HG02943 (cell line): ENCODE data around the gene SMAP1.
"Not testable (repeated sequence)": the region's sequence is repeated elsewhere in the genome, so short reads cannot be mapped to it uniquely, and the experiment has no call there.

ENCODE experiments used
- ATAC-seq: cut with Tn5 transposase; IDR thresholded peaks from one replicate; pipeline ENCODE4 v1.9.1; 2021; ENCODE audit warnings: mild to moderate bottlenecking, low read depth, moderate library complexity; ENCODE audit not compliant: unreplicated experiment

Gene SMAP1

DNA sequence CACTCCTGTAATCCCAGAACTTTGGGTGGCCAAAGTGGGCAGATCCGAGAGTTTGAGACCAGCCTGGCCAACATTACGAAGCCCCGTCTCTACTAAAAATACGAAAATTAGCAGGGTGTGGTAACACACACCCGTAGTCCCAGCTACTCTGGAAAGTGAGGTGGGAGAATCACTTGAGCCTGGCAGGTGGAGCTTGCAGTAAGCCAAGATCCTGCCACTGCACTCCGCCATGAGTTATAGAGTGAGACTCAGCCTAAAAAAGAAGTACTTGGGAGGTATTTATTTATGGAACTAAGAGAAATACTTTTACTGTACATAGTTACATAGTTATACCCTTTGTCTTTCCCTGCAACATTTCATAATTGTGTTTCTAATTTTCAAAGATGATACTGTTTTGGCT, 67.8 kb downstream of the SMAP1 start:
- no peak for ATAC-seq

GRCh38 chr6:70738028-70738427, 70.3 kb downstream of the SMAP1 start:
- ATAC-seq = no peak

DNA sequence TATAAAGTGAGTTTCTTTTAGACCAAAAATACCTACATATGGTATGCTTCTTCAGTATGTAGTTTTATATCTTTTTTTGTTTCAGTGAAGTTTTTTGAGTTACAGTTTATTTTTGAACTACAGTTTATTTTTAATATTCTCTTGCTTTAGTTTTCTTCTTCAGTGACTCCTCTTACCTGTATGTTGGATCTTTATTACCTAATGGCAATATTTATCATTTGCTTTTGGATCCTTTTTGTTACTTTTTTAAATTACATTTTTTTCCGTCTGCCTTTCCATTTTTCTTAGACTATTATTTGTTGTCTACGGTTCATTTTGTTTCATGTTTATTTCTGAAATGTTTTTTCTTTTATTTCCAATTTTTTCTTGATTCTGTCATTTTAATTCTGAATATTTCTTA, 71.9 kb downstream of the SMAP1 start:
- no peak for ATAC-seq

DNA sequence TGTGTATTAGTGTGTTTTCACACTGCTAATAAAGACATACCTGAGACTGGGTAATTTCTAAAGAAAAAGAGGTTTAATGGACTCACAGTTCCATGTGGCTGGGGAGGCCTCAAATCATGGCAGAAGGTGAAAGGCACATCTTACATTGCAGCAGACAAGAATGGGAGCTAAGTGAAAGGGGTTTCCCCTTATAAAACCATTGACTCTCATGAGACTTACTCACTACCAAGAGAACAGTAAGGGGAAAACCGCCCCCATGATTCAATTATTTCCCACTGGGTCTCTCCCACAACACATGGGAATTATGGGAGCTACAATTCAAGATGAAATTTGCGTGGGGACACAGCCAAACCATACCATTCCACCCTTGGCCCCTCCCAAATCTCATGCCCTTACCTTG, 73.1 kb downstream of the SMAP1 start:
- ATAC-seq = not testable (repeated sequence)

- ATAC-seq = not testable (repeated sequence)
These were observed 74.8 kb downstream of the SMAP1 start for GRCh38 chr6:70742462-70742861.

DNA sequence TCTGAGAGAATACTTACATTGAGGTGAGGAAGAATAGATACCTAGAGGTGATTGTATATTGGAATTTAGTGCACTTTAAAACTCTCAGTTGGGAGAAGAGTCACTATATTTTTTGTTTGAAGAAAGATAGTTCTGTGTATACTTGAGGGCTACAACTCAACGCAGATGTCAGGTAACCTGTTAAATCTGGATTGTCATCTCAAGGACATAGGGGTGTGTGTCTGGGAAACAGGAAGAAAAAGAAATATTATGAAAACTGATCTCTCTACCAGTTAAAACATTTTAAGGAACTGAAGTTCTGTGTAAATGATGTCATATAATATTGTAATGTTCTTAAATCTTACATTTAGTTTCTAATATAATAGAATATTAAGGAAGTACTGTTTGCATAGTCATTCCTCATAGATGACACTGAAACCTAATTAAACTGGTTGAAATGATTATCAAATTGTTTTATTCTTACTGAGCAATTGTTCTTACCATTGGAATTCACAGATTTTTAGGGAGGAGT, 86.2 kb downstream of the SMAP1 start:
- ATAC-seq = no peak

- no peak for ATAC-seq
These were observed 91.2 kb downstream of the SMAP1 start for GRCh38 chr6:70758883-70759282.

DNA sequence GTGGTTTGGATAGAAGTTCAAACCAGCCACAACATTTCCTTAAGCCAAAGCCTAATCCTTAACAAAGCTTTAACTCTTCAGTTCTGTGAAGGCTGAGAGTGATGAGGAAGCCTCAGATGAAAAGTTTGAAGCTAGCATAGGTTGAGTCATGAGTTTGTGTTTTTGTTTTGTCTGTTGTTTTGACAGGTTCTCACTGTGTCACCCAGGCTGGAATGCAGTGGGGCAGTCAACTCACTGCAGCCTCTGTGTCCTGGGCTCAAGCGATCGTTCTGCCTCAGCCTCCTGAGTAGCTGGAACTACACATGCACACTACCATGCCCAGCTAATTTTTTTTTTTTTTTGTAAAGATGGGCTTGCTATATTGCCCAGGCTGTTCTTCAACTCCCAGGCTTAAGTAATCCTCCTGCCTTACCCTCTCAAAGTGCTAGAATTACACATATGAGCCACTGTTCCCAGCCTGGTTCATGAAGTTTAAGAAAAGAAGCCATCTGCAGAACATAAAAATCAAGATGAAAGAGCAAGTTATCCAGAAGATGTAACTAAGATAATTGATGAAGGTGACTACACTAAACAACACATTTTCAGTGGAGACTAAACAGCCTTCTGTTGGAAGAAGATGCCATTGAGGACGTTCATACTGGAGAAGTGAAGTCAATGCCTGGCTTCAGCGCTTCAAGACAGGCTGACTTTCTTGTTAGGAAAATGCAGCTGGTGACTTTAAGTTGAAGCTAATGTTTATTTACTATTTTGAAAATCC, 96.2 kb downstream of the SMAP1 start:
- no peak for ATAC-seq

GRCh38 chr6:70764706-70765105, 97.0 kb downstream of the SMAP1 start:
- ATAC-seq = no peak

DNA sequence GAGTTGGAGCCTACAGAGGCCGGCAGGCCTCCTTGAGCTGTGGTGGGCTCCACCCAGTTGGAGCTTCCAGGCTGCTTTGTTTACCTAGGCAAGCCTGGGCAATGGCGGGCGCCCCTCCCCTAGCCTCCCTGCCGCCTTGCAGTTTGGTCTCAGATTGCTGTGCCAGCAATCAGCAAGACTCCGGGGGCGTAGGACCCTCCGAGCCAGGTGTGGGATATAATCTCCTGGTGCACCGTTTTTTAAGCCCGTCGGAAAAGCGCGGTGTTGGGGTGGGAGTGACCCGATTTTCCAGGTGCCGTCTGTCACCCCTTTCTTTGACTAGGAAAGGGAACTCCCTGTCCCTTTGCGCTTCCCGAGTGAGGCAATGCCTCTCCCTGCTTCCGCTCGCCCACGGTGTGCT, 103.7 kb downstream of the SMAP1 start:
- not testable (repeated sequence) for ATAC-seq

- ATAC-seq = no peak
These were observed 112.3 kb downstream of the SMAP1 start for GRCh38 chr6:70779934-70780333.

- no peak for ATAC-seq
These were observed 123.0 kb downstream of the SMAP1 start for GRCh38 chr6:70790483-70791224.

- ATAC-seq = peak; percentile 97
These were observed 129.9 kb downstream of the SMAP1 start for GRCh38 chr6:70797625-70798024.

DNA sequence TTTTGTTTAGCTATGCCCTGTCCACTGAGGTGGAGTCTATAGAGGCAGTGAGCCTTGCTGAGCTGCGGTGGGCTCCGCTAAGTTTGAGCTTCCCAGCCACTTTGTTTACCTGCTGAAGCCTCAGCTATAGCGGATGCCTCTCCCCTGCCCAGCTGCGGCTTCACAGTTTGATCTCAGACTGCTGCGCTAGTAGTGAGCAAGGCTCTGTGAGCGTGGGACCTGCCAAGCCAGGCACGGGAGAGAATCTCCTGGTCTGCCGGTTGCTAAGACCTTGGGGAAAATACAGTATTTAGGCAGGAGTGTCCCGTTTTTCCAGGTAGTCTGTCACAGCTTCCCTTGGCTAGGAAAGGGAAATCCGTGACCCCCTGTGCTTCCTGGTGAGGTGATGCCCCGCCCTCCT, 138.4 kb downstream of the SMAP1 start:
- no peak for ATAC-seq

DNA sequence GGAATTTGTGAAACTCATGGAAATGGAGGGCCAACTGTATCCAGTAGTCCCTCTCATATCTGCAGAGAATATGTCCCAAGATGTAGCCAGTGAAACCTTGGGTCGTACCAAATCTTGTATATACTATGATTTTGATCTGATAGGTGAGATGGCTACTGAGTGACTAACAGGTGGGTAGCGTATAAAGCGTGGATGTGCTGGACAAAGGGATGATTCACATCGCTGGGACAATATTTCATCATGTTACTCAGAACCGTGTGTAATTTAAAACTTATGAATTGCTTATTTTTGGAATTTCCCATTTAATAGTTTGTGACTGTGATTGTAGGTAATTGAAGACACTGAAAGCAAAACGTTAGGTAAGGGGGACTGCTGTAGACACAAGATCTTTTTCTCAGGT, 144.1 kb downstream of the SMAP1 start:
- ATAC-seq = no peak

- ATAC-seq = no peak
These were observed 146.2 kb downstream of the SMAP1 start for GRCh38 chr6:70813885-70814284.

- ATAC-seq = no peak
These were observed 152.0 kb downstream of the SMAP1 start for GRCh38 chr6:70819646-70820045.

GRCh38 chr6:70820778-70821177, 153.1 kb downstream of the SMAP1 start:
- no peak for ATAC-seq

- ATAC-seq = no peak
These were observed 154.1 kb downstream of the SMAP1 start for GRCh38 chr6:70821751-70822150.

DNA sequence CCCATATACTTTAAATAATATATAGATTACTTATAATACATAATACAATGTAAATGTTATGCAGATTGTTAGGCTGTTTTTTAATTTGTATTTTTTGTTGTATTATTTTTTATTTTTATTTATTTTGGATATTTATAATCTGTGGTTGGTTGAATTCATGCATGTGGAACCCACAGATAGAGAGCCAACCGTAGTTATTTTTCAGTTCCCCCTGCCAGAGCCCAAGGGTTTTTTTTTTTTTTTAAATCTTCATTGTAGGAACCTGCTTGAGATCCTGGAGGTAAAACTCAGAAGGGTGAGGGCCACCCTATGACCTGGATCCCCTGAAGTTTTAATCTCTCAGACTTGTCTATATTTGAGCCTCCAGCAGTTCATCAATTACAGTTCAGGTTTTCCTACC, 156.0 kb downstream of the SMAP1 start:
- no peak for ATAC-seq

DNA sequence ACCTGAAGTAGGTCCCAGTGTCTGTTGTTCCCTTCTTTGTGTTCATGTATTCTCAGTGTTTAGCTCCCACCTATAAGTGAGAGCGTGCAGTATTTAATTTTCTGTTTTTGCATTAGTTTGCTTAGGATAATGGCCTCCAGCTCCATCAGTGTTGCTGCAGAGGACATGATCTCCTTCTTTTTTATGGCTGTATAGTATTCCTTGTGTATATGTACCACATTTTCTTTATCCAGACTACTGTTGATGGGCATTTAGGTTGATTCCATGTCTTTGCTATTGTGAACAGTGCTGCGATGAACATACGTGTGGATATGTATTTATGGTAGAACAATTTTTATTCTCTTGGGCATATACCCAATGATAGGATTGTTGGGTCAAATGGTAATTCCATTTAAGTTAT, 163.7 kb downstream of the SMAP1 start:
- no peak for ATAC-seq

GRCh38 chr6:70834520-70834919, 166.8 kb downstream of the SMAP1 start:
- ATAC-seq = no peak
